ENCODE data around the gene NTRK2.

GRCh38 chr9:84891924-84892323, 222.4 kb downstream of the NTRK2 start:
- TF ChIP-seq CTCF (conservative IDR thresholded peaks at IDR 0.05; ENCODE audit: low read depth, low read length) (no peak), EZH2 (IDR thresholded peaks at IDR 0.05; ENCODE audit: borderline replicate concordance, low read depth, low read length, poor library complexity, severe bottlenecking) (no peak)

All from A673 (cell line).